AG04449 (cell line): ENCODE data around the gene CD276.
"Not testable (repeated sequence)": the region's sequence is repeated elsewhere in the genome, so short reads cannot be mapped to it uniquely, and the experiment has no call there.

ENCODE experiments used
- CTCF ChIA-PET: fragments of 350-600 bp; formaldehyde crosslinking; extraction: SDS; loops from one replicate; lab custom pipeline; 2021; ENCODE audit warnings: antibody characterized with exemption; lab: Yijun Ruan, JAX
- POLR2A ChIA-PET: fragments of 400-600, 350-600 bp; formaldehyde crosslinking; extraction: SDS; loops from one replicate; lab custom pipeline; 2020; ENCODE audit warnings: antibody characterized with exemption, inconsistent platforms; lab: Yijun Ruan, JAX
- DNase-seq: peaks from one replicate; pipeline ENCODE4 v3.0.0-alpha.2; 2010; ENCODE audit warnings: low read depth, low spot score
- H3K4me3 ChIP-seq: 2 replicates; pipeline ENCODE4 v1.5.1; 2011; ENCODE audit warnings: low read depth, mild to moderate bottlenecking, control low read depth, low read length
- TF ChIP-seq, protein P1 (sequence below): IDR thresholded peaks from one replicate; pipeline ENCODE4 v1.5.1; 2011; ENCODE audit warnings: mild to moderate bottlenecking, moderate library complexity, low read length, control low read depth, inconsistent platforms; ENCODE audit not compliant: insufficient read depth; ENCODE audit errors: missing control alignments

The CD276 gene

DNA sequence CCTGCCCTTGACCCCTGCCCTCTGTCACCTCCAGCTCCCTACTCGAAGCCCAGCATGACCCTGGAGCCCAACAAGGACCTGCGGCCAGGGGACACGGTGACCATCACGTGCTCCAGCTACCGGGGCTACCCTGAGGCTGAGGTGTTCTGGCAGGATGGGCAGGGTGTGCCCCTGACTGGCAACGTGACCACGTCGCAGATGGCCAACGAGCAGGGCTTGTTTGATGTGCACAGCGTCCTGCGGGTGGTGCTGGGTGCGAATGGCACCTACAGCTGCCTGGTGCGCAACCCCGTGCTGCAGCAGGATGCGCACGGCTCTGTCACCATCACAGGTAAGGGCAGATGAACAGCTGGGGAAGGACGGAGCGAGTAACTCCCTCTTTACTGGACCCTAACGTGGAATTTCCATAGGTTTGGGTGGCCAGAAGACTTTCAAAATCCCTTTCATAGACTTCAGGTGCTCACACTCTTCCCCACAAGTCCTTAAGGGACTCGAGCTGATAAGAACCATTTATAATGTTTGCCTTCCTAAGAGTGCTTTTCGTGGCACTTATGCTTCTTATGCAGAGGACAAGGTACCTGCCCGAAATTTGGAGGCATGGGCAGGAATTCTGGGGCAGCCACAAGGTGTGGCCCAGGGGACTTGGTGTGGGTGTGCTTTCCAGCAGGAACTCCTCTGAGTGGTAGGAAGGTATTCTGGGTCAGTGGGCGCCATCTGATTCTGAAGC is 20.1 kb downstream of the CD276 start:
- H3K4me3 ChIP-seq, POLR2A ChIA-PET, DNase-seq: not testable (repeated sequence)
- CTCF ChIA-PET, result interaction anchor here (0.6 to 15.4 kb wide), 38 partner anchors 9 to 464 kb away, joined by 3 to 459 read pairs (median 6); partner anchors contain the start of genes CD276 and NPTN

- no peak overlapping the region for H3K4me3 ChIP-seq
- ChIA-PET POLR2A (no interaction called here), CTCF (interaction anchor here (0.6 to 15.4 kb wide), 51 partner anchors 9 to 464 kb away, joined by 3 to 459 read pairs (median 5); partner anchors contain the start of genes CD276 and NPTN)
- no peak for DNase-seq
- TF ChIP-seq, protein P1, sequence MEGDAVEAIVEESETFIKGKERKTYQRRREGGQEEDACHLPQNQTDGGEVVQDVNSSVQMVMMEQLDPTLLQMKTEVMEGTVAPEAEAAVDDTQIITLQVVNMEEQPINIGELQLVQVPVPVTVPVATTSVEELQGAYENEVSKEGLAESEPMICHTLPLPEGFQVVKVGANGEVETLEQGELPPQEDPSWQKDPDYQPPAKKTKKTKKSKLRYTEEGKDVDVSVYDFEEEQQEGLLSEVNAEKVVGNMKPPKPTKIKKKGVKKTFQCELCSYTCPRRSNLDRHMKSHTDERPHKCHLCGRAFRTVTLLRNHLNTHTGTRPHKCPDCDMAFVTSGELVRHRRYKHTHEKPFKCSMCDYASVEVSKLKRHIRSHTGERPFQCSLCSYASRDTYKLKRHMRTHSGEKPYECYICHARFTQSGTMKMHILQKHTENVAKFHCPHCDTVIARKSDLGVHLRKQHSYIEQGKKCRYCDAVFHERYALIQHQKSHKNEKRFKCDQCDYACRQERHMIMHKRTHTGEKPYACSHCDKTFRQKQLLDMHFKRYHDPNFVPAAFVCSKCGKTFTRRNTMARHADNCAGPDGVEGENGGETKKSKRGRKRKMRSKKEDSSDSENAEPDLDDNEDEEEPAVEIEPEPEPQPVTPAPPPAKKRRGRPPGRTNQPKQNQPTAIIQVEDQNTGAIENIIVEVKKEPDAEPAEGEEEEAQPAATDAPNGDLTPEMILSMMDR, result peak; percentile 85
These were observed 20.9 kb downstream of the CD276 start for GRCh38 chr15:73704869-73705645.

- POLR2A ChIA-PET, result interaction anchor here (0.7 kb wide), 1 partner anchor 225 kb away, joined by 3 read pairs; no protein-coding TSS in a partner anchor
- no peak for DNase-seq
- no peak overlapping the region for H3K4me3 ChIP-seq
- TF ChIP-seq, protein P1, result no peak
- CTCF ChIA-PET, result interaction anchor here (1.1 to 15.4 kb wide), 5 partner anchors 13 to 199 kb away, joined by 6 to 459 read pairs (median 67); partner anchors contain the start of genes CD276 and NPTN
These were observed 24.5 kb downstream of the CD276 start for GRCh38 chr15:73708691-73709090.

GRCh38 chr15:73709241-73709640 is 25.1 kb downstream of the CD276 start:
- H3K4me3 ChIP-seq, result no peak overlapping the region
- CTCF ChIA-PET, result interaction anchor here (5.7 kb wide), 1 partner anchor 14 kb away, joined by 68 read pairs; no protein-coding TSS in a partner anchor
- DNase-seq, result no peak
- TF ChIP-seq, protein P1, result no peak
- POLR2A ChIA-PET, result interaction anchor here (0.7 kb wide), 1 partner anchor 224 kb away, joined by 3 read pairs; no protein-coding TSS in a partner anchor

GRCh38 chr15:73709686-73710085 is 25.5 kb downstream of the CD276 start:
- H3K4me3 ChIP-seq, result no peak overlapping the region
- TF ChIP-seq, protein P1, result no peak
- ChIA-PET CTCF (interaction anchor here (1.5 to 2.6 kb wide), 4 partner anchors 8 to 198 kb away, joined by 5 to 15 read pairs (median 8); no protein-coding TSS in a partner anchor), POLR2A (no interaction called here)
- no peak for DNase-seq

DNA sequence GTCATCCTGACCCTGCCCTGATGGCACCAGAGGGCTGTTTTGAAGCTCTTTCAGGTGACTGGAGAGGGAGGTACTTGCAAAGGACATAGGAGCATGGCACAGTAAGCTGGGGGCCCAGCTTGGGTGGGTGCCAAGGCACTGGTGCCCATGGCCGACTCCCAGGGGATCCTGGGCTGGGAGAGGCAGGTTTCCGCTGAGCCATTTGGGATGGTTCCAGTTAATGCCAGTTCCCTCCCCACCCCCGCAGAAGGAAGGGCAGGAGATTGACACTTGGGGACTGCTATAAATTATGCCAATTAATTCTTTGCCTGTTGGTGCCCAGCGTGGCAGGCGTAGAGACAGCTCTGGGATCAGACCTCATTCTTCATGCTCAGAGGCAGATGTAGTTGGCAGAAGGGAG is 26.1 kb downstream of the CD276 start:
- no peak overlapping the region for H3K4me3 ChIP-seq
- TF ChIP-seq, protein P1, result no peak
- DNase-seq, result no peak
- CTCF ChIA-PET, result interaction anchor here (1.5 to 2.6 kb wide), 5 partner anchors 9 to 199 kb away, joined by 5 to 15 read pairs (median 6); no protein-coding TSS in a partner anchor
- POLR2A ChIA-PET, result no interaction called here
